Measurements from ENCODE around the gene ATG5. TPM values are rescaled to one million over a fixed set of nuclear protein-coding genes. Genes with fewer than 3 reads are reported as not detected.

ATG5 gene
- polyA plus RNA-seq, 1 donor from 2014 or later = 45.5 TPM

- H2AFZ ChIP-seq (ENCODE audit: low read depth, low read length) = no peak overlapping the region
- H3F3A ChIP-seq (ENCODE audit: insufficient read depth, low read length, poor library complexity, severe bottlenecking) = no peaks in the 10 kb centered on the region
- no peaks in the 10 kb centered on the region for H3K9me2 ChIP-seq (ENCODE audit: insufficient read depth, low read length)
- no peaks in the 10 kb centered on the region for H3K27me3 ChIP-seq (ENCODE audit: insufficient read depth, low read depth, low read length)
- no peaks in the 10 kb centered on the region for H3K36me3 ChIP-seq (ENCODE audit: insufficient read depth, low read length)
- H3K4me2 ChIP-seq (ENCODE audit: low read length) = no peak overlapping the region
- no peak overlapping the region for H3K9ac ChIP-seq (ENCODE audit: low read length)
- no peak for TF ChIP-seq POLR2AphosphoS5 (IDR thresholded peaks at IDR 0.05)
- TF ChIP-seq RAD21 (conservative IDR thresholded peaks at IDR 0.05) = no peak
- TF ChIP-seq MXI1 (conservative IDR thresholded peaks at IDR 0.05; ENCODE audit: poor library complexity, severe bottlenecking) = no peak
- TF ChIP-seq SMC3 (conservative IDR thresholded peaks at IDR 0.05; ENCODE audit: poor library complexity) = no peak
- TF ChIP-seq, protein P1, sequence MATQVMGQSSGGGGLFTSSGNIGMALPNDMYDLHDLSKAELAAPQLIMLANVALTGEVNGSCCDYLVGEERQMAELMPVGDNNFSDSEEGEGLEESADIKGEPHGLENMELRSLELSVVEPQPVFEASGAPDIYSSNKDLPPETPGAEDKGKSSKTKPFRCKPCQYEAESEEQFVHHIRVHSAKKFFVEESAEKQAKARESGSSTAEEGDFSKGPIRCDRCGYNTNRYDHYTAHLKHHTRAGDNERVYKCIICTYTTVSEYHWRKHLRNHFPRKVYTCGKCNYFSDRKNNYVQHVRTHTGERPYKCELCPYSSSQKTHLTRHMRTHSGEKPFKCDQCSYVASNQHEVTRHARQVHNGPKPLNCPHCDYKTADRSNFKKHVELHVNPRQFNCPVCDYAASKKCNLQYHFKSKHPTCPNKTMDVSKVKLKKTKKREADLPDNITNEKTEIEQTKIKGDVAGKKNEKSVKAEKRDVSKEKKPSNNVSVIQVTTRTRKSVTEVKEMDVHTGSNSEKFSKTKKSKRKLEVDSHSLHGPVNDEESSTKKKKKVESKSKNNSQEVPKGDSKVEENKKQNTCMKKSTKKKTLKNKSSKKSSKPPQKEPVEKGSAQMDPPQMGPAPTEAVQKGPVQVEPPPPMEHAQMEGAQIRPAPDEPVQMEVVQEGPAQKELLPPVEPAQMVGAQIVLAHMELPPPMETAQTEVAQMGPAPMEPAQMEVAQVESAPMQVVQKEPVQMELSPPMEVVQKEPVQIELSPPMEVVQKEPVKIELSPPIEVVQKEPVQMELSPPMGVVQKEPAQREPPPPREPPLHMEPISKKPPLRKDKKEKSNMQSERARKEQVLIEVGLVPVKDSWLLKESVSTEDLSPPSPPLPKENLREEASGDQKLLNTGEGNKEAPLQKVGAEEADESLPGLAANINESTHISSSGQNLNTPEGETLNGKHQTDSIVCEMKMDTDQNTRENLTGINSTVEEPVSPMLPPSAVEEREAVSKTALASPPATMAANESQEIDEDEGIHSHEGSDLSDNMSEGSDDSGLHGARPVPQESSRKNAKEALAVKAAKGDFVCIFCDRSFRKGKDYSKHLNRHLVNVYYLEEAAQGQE (IDR thresholded peaks at IDR 0.05; ENCODE audit: borderline replicate concordance) = no peak
- TF ChIP-seq TAF1 (IDR thresholded peaks at IDR 0.05; ENCODE audit: low read depth) = no peak
- H3K9me3 ChIP-seq (ENCODE audit: low read length) = no peaks in the 10 kb centered on the region
- H3K4me3 ChIP-seq (ENCODE audit: low read length) = no peak overlapping the region
- H3K27ac ChIP-seq (ENCODE audit: low read length) = no peak overlapping the region
- no peaks in the 10 kb centered on the region for H4K20me1 ChIP-seq (ENCODE audit: insufficient read depth)
- no peaks in the 10 kb centered on the region for H3K79me2 ChIP-seq (replicated peaks; ENCODE audit: insufficient read depth, low read length)
Observed at GRCh38 chr6:106216527-106216926, 109.0 kb downstream of the ATG5 start.

GRCh38 chr6:106215608-106216007, 110.0 kb downstream of the ATG5 start:
- no peaks in the 10 kb centered on the region for H3K36me3 ChIP-seq (ENCODE audit: insufficient read depth, low read length)
- H3K9me2 ChIP-seq (ENCODE audit: insufficient read depth, low read length) = no peaks in the 10 kb centered on the region
- H4K20me1 ChIP-seq (ENCODE audit: insufficient read depth) = no peaks in the 10 kb centered on the region
- no peak overlapping the region for H3K4me3 ChIP-seq (ENCODE audit: low read length)
- H3K27ac ChIP-seq (ENCODE audit: low read length) = no peak overlapping the region
- no peaks in the 10 kb centered on the region for H3K9me3 ChIP-seq (ENCODE audit: low read length)
- H3K27me3 ChIP-seq (ENCODE audit: insufficient read depth, low read depth, low read length) = no peaks in the 10 kb centered on the region
- H2AFZ ChIP-seq (ENCODE audit: low read depth, low read length) = no peak overlapping the region
- no peak overlapping the region for H3K9ac ChIP-seq (ENCODE audit: low read length)
- H3K4me2 ChIP-seq (ENCODE audit: low read length) = no peak overlapping the region
- no peaks in the 10 kb centered on the region for H3K79me2 ChIP-seq (replicated peaks; ENCODE audit: insufficient read depth, low read length)
- H3F3A ChIP-seq (ENCODE audit: insufficient read depth, low read length, poor library complexity, severe bottlenecking) = no peaks in the 10 kb centered on the region
- TF ChIP-seq SMC3 (conservative IDR thresholded peaks at IDR 0.05; ENCODE audit: poor library complexity) (no peak), MXI1 (conservative IDR thresholded peaks at IDR 0.05; ENCODE audit: poor library complexity, severe bottlenecking) (no peak), EZH2 (IDR thresholded peaks at IDR 0.05; ENCODE audit: borderline replicate concordance, insufficient read depth, low read length, poor library complexity, severe bottlenecking) (no peak), RAD21 (conservative IDR thresholded peaks at IDR 0.05) (no peak), POLR2AphosphoS5 (IDR thresholded peaks at IDR 0.05) (no peak), TAF1 (IDR thresholded peaks at IDR 0.05; ENCODE audit: low read depth) (no peak), EP300 (conservative IDR thresholded peaks at IDR 0.05; ENCODE audit: poor library complexity, severe bottlenecking) (no peak)
- TF ChIP-seq, protein P2, sequence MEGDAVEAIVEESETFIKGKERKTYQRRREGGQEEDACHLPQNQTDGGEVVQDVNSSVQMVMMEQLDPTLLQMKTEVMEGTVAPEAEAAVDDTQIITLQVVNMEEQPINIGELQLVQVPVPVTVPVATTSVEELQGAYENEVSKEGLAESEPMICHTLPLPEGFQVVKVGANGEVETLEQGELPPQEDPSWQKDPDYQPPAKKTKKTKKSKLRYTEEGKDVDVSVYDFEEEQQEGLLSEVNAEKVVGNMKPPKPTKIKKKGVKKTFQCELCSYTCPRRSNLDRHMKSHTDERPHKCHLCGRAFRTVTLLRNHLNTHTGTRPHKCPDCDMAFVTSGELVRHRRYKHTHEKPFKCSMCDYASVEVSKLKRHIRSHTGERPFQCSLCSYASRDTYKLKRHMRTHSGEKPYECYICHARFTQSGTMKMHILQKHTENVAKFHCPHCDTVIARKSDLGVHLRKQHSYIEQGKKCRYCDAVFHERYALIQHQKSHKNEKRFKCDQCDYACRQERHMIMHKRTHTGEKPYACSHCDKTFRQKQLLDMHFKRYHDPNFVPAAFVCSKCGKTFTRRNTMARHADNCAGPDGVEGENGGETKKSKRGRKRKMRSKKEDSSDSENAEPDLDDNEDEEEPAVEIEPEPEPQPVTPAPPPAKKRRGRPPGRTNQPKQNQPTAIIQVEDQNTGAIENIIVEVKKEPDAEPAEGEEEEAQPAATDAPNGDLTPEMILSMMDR (IDR thresholded peaks at IDR 0.05; ENCODE audit: poor library complexity, severe bottlenecking) = no peak
- TF ChIP-seq, protein P1 (IDR thresholded peaks at IDR 0.05; ENCODE audit: borderline replicate concordance) = no peak

Measured in neural cell (in vitro differentiated cells).